Measurements from ENCODE around the gene EBF3. TPM values are rescaled to one million over a fixed set of nuclear protein-coding genes. Genes with fewer than 3 reads are reported as not detected.

Gene EBF3
- total and polyA plus RNA-seq, 7 donors = 1.2 to 8.9 (median 4.5) TPM; not detected in 1

GRCh38 chr10:129944456-129944855, 19.6 kb downstream of the EBF3 start:
- 93 to 94% methylated on average over 8 of the region's 8 CpGs for WGBS, 2 donors
- Histone ChIP-seq H3K36me3 (no peaks in the 10 kb centered on the region), H3K4me1 (peaks cover 0 to 16% (median 10%) of the 10 kb centered on the region in 4 donors), H3K4me3 (no peak overlapping the region), H3K27me3 (peaks cover 0 to 16% (median 6%) of the 10 kb centered on the region in 3 donors), H3K27ac (no peak overlapping the region), H3K9me3 (no peaks in the 10 kb centered on the region)
- intact Hi-C loops (cut with DNase I) = no loop called here
- TF ChIP-seq POLR2AphosphoS5 (IDR thresholded peaks at IDR 0.05) (no peak), POLR2A (IDR thresholded peaks at IDR 0.05) (no peak), CTCF (IDR thresholded peaks at IDR 0.05) (no peak), EP300 (IDR thresholded peaks at IDR 0.05) (no peak)
- DNase-seq = peak; percentile 39

- H3K27me3 ChIP-seq = peaks cover 0 to 8% (median 0%) of the 10 kb centered on the region in 3 donors
- DNase-seq = peak; percentile 43
- H3K9me3 ChIP-seq = no peaks in the 10 kb centered on the region
- H3K36me3 ChIP-seq = no peaks in the 10 kb centered on the region
- no peak overlapping the region for H3K4me3 ChIP-seq
- intact Hi-C loops (cut with DNase I) = no loop called here
- H3K27ac ChIP-seq = no peak overlapping the region
- TF ChIP-seq EP300 (IDR thresholded peaks at IDR 0.05) (no peak), CTCF (IDR thresholded peaks at IDR 0.05) (no peak), POLR2A (IDR thresholded peaks at IDR 0.05) (no peak), POLR2AphosphoS5 (IDR thresholded peaks at IDR 0.05) (no peak)
- H3K4me1 ChIP-seq = peaks cover 0 to 16% (median 10%) of the 10 kb centered on the region in 4 donors
- 75 to 76% methylated on average over 12 of the region's 12 CpGs for WGBS, 2 donors
Measured at GRCh38 chr10:129942936-129943715, 20.9 kb downstream of the EBF3 start.

GRCh38 chr10:129942391-129942790, 21.7 kb downstream of the EBF3 start:
- DNase-seq = peak; percentile 40
- intact Hi-C loops (cut with DNase I) = no loop called here
- no peaks in the 10 kb centered on the region for H3K36me3 ChIP-seq
- H3K27ac ChIP-seq = no peak overlapping the region
- WGBS, 2 donors = 87 to 93% methylated on average over 9 of the region's 9 CpGs
- no peaks in the 10 kb centered on the region for H3K9me3 ChIP-seq
- H3K4me1 ChIP-seq = peaks cover 0 to 16% (median 10%) of the 10 kb centered on the region in 4 donors
- no peak for TF ChIP-seq POLR2A (IDR thresholded peaks at IDR 0.05)
- TF ChIP-seq CTCF (IDR thresholded peaks at IDR 0.05) = no peak
- no peak for TF ChIP-seq POLR2AphosphoS5 (IDR thresholded peaks at IDR 0.05)
- no peak for TF ChIP-seq EP300 (IDR thresholded peaks at IDR 0.05)
- no peak overlapping the region for H3K4me3 ChIP-seq
- H3K27me3 ChIP-seq = peaks cover 0 to 8% (median 0%) of the 10 kb centered on the region in 3 donors

- Histone ChIP-seq H3K27me3 (peaks cover 0 to 5% (median 0%) of the 10 kb centered on the region in 3 donors), H3K4me1 (peaks cover 0 to 16% (median 10%) of the 10 kb centered on the region in 4 donors), H3K9me3 (no peaks in the 10 kb centered on the region), H3K36me3 (no peaks in the 10 kb centered on the region), H3K4me3 (no peak overlapping the region), H3K27ac (no peak overlapping the region)
- TF ChIP-seq POLR2A (IDR thresholded peaks at IDR 0.05) (no peak), CTCF (IDR thresholded peaks at IDR 0.05) (no peak), POLR2AphosphoS5 (IDR thresholded peaks at IDR 0.05) (no peak), EP300 (IDR thresholded peaks at IDR 0.05) (no peak)
- intact Hi-C loops (cut with DNase I) = no loop called here
- WGBS, 2 donors = 89 to 91% methylated on average over 4 of the region's 4 CpGs
- peak; percentile 52 for DNase-seq
Measured at GRCh38 chr10:129942019-129942277, 22.1 kb downstream of the EBF3 start.

Data from sigmoid colon (tissue), 7 donors.